ENCODE data around the gene ISM1.

ISM1 gene

DNA sequence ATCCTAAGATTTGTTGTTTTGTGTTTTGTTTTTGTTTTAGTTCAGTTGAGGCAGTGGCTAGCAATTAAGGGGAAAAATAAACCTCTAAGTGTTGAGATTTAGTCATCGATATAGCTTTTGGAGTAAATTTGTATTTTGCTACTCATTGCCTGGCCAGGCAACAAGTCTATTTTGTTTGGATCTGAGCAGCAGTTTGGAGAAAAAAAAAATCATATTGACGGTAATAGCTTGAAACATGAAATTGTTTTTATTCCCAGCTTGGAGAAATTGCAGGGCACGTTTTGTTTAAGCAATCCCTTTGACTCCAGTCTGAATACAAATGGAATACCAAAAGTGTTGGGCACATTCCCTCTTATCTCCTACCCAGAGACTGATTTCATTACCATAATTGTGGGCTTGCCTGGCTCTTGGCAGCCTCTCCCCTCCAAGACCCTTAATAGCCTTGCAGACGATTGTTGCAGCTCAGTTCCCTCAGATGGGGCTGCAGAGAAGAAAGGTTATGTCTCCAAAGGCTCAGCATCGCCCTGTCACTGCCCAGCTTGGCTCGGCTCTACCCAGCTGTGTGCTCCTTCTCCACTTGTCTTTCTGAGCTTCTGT is 56.0 kb downstream of the ISM1 start:
- no peak for TF ChIP-seq CTCF (IDR thresholded peaks at IDR 0.05; ENCODE audit: low read depth, low read length)
- H3K4me3 ChIP-seq (replicated peaks in 1 of 2; ENCODE audit: low read depth in 2 of 2, low read length in 2 of 2): no peak overlapping the region
- DNase-seq (ENCODE audit: low read depth in 2 of 2): no peak

- no peak for DNase-seq (ENCODE audit: low read depth in 2 of 2)
- TF ChIP-seq CTCF (IDR thresholded peaks at IDR 0.05; ENCODE audit: low read depth, low read length): no peak
- no peak overlapping the region for H3K4me3 ChIP-seq (replicated peaks in 1 of 2; ENCODE audit: low read depth in 2 of 2, low read length in 2 of 2)
Measured at GRCh38 chr20:13277663-13278295, 56.7 kb downstream of the ISM1 start.

DNA sequence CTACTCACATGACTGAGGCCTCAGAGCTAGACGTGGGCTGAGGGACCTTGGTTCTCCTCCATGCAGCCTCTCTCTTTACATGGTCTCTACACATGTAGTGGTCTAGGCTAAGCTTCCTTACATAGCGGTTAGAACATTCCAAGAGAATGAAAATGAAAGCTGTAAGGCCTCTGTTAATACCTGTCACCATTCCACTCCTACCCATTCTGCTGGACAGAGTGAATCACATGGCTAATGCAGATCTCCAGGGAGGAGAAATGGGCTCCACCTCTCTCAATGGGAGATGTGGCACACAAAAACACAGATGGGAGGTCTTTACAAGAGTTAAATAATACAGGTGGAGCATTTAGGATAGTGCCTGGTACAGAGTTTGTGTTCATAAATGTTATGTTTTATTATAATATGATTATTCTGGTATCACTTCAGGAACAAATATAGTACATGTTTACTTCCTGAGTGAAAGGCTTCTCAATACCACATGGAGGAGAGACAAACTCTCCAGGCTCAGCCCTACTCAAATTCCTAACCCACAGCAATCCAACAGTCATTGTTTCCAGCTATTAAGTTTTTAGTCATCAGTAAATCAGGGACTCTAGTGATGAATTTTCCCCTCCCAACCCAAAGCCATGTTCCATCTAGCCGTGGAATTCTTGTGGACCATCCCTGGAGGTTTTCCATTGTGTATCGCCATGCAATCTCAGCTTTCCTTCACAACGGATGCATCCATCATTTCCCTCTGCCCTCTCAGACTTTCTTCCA is 57.9 kb downstream of the ISM1 start:
- DNase-seq (ENCODE audit: low read depth in 2 of 2): no peak

GRCh38 chr20:13280609-13281324 is 59.7 kb downstream of the ISM1 start:
- TF ChIP-seq CTCF (IDR thresholded peaks at IDR 0.05; ENCODE audit: low read depth, low read length): no peak
- DNase-seq (ENCODE audit: low read depth in 2 of 2): no peak
- H3K4me3 ChIP-seq (replicated peaks in 1 of 2; ENCODE audit: low read depth in 2 of 2, low read length in 2 of 2): no peak overlapping the region

More for the DNA sequence above, 57.9 kb downstream of the ISM1 start:
- TF ChIP-seq CTCF (IDR thresholded peaks at IDR 0.05; ENCODE audit: low read depth, low read length): no peak
- H3K4me3 ChIP-seq (replicated peaks in 1 of 2; ENCODE audit: low read depth in 2 of 2, low read length in 2 of 2): no peak overlapping the region

- H3K4me3 ChIP-seq (replicated peaks in 1 of 2; ENCODE audit: low read depth in 2 of 2, low read length in 2 of 2): no peak overlapping the region
- no peak for DNase-seq (ENCODE audit: low read depth in 2 of 2)
- no peak for TF ChIP-seq CTCF (IDR thresholded peaks at IDR 0.05; ENCODE audit: low read depth, low read length)
Measured at GRCh38 chr20:13283869-13284829, 63.1 kb downstream of the ISM1 start.

DNA sequence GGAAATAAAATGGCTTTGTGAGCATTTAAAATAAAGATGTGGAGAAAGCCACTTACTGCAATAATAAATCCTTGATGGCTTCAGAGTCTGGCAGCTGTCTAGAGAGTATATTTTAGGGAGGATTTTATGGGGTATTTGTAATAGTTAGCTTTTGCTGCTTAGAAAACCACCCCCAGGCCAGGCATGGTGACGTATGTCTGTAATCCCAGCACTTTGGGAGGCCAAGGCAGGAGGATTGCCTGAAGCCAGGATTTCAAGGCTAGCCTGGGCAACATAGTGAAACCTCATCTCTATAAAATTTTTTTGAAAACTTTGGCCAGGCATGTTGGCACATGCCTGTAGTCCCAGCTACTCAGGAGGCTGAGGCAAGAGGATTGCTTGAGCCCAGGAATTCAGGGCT is 63.8 kb downstream of the ISM1 start:
- DNase-seq (ENCODE audit: low read depth in 2 of 2): no peak
- H3K4me3 ChIP-seq (replicated peaks in 1 of 2; ENCODE audit: low read depth in 2 of 2, low read length in 2 of 2): no peak overlapping the region
- no peak for TF ChIP-seq CTCF (IDR thresholded peaks at IDR 0.05; ENCODE audit: low read depth, low read length)
